HG03558 (cell line): ENCODE results near the gene ME1.
"Not testable (repeated sequence)": the region's sequence is repeated elsewhere in the genome, so short reads cannot be mapped to it uniquely, and the experiment has no call there.

ENCODE experiments used
- ATAC-seq: cut with Tn5 transposase; IDR thresholded peaks from one replicate; pipeline ENCODE4 v1.9.1; 2021; ENCODE audit warnings: moderate number of reproducible peaks; ENCODE audit not compliant: unreplicated experiment; ENCODE audit errors: extremely low read depth

ME1 gene

DNA sequence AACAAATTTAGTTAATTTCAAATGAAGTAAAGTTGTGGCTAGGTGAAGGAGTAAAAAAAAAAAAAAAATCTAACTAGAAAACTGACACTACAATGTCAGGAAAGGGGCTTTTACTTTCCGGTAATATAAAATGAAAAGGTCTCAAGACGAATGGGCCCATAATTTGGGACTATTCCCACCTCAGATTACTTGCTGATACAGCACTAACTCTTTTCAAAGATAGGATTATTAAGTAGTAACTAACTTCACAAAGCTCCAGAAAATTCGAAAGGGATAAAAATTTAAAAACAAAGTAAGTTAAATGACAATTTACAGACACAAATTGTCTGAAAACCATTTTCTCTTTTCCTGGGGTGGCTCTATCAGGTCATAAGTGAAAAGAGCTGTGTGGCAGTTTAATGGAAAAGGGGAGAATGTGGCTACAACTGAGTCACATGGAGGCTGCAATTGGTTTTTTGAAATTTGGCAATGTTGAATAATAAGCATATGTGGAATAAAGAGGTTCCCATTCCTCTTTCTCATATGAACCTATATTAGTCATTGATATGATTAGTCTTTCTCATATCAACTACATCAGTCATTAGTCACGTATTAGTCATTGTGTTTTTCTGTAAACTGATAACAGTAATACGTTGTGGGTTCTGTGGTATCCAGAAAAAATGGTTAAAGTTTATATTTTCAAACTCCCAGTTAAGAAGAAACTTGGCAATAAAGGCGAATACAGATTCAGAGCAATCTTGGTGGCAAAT, 159.7 kb downstream of the ME1 start:
- ATAC-seq: peak; percentile 68

DNA sequence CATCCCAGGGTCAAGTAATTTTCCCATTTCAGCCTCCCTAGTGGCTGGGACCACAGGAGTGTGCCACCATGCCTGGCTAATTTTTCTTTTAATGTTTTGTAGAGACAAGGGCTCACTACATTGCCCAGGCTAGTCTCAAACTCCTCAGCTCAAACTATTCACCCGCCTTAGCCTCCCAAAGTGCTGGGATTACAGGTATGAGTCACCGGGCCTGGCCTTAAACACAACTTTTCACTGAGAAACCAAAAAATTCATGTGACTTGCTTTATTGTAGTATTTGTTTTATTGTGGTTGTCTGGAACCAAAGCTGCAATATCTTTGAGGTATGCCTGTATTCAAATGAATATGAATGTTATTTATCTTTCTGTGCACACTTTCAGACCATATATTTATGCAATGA, 165.5 kb downstream of the ME1 start:
- no peak for ATAC-seq

DNA sequence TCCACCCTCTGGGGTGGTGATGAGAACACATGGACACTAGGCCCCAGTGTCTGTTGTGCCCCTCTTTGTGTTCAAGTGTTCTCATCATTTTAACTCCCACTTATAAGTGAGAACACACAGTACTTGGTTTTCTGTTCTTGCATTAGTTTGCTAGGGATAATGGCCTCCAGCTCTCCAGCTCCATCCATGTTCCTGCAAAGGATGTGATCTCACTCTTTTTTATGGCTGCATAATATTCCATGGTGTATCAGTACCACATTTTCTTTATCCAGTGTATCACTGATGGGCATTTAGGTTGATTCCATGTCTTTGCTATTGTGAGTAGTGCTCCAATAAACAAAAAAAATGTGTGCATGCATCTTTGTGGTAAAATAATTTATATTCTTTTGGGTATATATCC, 170.3 kb downstream of the ME1 start:
- ATAC-seq: no peak

DNA sequence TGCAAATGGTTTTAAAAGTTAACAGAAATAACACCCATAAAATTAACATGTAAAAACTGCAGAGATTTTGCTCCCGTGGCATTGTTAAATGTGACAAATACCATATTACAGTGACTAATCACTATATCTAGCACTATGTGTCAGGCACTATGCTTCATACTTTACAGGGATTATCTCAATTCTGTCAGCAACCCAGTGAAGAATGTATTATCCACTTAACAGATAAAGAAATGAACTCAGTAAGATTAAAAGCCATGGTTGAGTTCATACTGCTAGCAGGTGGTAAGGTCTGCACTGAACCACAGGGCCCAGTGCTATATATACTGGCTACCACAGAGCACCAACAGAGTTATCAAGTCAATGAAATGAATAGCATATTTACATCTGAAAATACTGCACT, 172.3 kb downstream of the ME1 start:
- no peak for ATAC-seq

DNA sequence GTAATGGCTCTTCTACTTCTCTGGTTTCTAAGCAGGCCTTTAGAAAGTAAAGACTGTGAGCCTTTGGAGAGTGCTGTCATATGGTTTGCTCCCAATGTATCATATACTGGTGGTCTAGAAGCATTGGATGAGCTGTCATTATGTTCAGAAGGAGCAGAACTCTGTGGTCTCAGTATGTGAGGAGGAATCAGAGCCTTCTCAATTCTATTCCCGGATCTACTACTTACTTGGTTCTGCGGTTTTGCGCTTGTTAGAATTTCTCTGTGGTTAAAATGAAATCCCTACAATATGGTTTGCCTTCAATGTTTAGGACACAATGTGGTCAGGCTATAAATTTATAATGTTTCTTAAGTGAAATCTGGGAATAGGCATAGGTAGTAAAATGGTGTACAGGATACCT, 173.1 kb downstream of the ME1 start:
- ATAC-seq: no peak

DNA sequence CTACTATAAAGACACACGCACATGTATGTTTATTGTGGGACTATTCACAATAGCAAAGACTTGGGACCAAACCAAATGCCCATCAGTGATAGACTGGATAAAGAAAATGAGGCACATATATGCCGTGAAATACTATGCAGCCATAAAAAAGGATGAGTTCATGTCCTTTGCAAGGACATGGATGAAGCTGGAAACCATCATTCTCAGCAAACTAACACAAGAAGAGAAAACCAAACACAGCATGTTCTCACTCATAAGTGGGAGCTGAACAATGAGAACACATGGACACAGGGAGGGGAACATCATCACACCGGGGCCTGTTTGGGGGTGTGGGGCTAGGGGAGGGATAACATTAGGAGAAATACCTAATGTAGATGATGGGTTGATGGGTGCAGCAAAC, 174.1 kb downstream of the ME1 start:
- ATAC-seq: not testable (repeated sequence)

DNA sequence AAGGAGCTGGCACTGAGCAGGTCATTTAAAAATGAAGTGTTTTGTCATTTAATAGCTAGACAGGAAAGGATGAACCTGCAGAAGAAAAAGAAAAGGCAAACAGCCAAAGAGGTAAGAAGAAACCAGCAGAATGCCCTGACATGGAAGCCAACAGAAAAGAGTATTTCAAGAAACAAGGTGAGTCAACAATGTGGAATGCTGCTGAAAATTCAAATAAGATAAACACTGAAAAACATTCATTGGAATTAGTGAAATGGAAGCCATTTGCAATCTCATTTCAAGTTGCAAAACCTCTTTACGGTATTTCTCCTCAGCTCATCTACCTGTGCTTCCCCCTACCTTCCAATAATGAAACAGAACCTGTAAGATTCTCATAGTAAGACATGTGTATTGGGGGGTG, 178.1 kb downstream of the ME1 start:
- ATAC-seq: no peak

DNA sequence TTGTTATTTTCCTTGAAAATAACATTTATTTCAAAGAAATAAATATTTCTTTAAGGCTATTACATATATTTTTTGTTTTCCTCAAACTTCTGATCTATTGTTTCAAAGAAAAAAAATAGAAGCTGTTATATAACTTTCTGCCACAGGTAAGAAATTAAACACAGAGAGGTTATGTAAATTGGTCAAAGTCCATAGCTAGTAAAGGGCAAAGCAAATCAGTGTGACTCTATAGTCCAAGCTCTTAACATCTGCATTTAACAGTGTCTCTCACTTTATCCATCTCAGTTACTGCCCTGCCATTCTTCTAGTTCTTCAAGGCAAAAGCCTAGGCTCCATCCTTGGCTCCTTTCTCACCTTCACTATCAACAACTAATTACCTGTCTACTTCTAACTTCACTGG, 180.6 kb downstream of the ME1 start:
- no peak for ATAC-seq

DNA sequence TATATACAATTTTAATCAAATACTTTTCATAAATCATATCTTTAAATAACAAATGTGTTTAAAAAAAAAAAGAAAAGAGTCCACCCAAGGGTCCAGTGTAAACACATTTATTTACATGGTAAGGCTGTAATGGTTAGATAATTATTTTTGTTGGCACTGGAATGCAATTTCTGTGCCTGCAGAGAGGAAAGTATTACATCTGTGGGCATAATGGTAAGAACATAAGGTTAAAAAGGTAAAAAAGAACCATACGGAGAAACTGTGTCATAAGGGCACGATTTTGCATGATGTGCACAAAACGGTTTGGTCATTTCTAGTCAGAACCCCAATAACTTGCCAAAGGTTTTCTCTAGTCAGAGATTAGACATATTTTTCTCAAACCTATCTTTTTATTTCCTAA, 183.4 kb downstream of the ME1 start:
- ATAC-seq: no peak

DNA sequence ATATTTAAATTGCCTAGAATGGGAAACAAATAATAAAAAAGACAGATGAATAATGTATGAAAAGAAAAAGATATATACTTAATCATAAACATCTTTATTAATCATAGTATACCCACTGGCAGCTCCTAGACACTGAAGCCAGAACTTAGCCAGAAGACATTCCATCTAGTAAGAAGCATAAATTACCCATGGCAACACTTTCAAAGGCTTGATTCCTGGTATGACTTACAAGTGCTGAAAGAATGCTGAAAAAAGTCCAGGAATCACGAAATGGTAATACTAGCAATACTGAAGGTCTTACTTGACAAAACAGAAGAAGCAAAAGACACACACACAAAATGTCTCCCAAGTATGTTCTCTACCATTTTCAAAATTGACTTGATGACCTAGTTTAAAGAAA, 199.7 kb downstream of the ME1 start:
- ATAC-seq: no peak

DNA sequence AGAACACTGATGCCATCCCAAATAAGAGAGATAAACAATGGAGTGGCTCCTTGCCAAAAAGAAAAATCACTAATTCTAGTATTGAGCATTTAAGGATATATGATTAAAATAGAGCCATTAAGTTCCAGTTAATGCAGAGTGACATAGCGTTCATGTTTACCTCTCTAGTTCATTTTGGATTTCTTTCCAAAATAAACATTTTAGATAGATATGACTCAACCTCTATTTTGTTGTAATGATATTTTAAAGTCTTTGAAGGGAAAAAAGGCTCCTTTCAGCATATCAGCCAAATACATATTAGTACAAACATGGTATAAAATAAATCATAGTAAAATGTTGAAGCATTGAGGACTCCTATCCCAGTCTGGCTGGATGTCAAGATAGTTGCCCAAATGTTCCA, 204.3 kb downstream of the ME1 start:
- ATAC-seq: no peak

DNA sequence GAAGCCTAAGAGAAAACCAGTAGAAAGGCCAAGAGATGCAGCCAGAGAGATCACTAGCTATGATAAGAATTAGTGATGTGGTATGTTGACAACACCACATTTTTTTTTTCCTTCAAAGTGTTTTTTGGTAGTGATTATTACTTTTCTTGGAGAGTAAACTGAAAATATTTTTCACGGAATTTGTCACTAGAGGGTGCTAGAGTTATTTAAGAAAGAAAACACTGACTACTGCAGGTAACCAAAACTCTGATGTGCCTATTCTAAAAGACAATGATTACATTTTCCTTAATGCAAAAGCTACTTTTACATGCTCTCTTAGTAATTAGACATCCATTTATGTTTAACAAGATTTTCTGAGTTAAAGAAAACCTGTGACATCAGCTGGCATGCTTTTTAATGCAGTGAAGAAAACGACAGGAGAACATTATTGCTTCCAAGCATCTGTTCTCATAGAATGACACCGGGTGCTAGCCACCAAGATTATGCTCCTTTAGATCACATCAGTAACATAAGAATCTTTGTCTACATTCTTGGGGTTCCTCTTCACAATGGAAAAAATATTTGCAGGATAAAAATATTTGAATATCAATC, 208.9 kb downstream of the ME1 start:
- ATAC-seq: no peak

DNA sequence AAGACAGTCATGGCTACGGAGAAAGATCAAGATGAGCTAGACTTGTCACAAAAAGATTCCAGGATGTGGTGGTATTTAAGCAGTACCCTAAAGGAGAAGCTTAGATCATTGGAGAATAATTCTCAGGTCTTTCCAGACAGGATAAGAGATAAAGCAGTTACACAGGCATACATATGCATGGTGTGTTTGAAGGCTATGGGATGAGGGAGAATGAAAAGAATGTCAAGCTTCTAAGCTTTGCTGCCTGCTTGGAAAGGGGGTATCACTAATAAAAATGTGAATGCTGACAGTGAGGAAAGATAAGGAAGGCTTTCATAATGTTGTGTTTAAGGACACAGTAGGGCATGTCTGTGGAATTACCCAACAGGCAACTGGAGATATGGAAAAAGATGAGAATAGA, 209.6 kb downstream of the ME1 start:
- no peak for ATAC-seq

DNA sequence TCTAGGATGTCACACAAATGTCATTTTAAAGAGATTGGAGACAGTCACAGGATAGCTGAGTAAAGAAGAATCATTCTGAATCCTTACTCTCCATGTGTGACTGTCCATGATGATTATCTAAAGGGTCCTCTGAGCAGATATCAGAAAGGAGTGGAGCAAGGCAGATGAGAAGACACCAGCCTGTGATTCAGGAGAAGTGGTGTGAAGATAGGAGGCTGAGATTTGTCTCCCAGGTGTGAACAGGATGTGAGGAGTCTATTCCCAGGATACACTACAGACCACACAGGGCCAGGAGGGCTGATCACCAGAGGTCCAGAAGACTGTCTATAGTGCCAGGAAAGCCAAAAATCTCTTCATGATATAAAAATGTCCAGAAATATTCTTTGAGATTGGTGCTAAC, 210.7 kb downstream of the ME1 start:
- no peak for ATAC-seq

DNA sequence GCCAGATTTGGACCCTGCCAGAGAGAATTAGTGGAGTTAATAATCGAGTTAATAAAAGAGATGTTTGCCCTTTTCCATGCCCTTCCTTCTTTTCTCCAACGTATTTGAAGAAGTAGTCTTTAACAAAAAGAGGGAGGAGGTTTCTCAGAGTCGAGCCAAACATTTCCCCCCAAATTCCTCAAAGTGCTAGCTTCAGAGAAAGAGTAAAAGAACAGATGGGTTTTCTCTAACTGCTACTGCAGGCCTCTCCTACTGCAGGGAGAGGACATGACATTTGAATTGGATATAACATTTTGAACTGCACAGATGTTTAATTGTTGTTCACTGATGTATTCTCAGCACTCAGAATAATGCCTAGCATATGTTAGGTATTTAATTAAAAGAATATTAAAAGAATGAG, 212.2 kb downstream of the ME1 start:
- ATAC-seq: no peak

DNA sequence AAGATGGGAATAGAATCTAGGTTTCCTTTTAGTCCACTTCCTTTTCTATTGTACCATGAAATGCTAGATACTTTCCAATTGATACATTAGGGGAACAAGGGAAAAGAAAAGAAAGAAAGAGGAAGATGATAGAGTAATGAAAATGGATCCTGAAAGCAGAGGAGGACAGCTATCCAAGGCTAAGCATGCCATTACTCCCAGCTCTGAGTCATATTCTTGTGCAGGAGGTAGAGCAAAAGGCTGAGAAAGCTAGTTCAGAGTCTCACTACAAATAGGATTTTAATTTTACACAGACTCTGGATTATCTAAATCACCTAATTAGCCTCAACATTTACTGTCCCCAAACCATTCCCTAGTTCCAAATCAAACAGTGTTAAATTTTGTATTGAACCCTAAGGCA, 214.0 kb downstream of the ME1 start:
- ATAC-seq: no peak

DNA sequence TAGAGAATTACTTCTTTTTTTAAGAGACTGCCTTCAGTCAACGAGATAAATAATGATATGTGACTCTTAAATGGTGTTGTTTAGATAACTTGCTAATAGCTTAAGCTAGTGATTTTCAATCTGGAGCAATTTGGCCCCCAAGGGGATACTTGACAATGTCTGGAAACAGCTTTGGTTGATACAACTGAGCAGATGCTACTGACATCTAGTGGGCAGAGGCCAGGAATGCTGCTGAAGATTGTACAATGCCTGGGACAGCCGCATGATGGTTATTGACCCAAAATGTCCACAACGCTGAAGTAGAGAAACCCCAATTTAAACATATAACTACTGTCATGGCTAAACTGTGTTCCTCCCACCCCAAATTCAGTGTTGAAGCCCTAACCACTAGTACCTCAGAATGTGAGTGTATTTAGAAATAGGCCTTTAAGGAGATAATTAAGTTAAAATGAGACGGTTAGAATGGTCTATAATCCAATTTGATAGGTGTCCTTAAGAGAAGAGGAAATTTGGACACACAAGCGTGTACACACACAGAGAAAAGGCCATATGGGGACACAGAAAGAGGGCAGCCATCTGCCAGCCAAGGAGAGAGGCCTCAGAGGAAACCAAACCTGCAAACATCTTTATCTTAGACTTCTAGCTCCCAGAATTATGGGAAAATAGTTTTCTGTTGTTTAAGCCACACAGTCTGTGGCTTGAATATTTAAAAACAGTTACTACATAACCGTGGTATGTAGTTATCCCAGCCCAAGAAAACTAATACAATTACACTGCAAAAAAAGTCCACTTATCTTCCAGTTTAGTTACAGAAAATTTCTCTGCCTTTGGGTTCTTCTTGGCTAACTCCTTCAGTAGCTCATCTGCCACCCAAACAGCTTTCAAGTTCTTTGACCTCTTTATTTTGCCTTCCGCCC, 215.5 kb downstream of the ME1 start:
- ATAC-seq: peak; percentile 98

DNA sequence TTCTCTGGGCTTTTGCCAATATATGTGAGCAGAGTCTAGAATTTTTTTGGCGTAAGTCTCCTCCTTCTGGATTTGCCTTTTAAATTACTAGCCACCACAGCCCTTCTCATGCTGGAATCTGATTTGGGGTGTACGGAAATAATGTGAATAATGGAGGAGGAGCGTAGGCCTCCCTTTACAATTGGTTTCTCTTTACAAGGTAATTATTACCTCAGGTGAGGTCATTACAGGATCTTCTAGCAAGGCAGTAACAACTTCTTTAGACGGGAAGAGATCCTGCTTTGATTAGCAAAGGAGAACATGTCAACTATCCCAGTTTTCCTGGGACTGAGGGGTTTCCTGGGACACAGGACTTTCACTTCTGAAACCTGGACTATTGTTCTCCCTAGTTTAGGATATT, 228.8 kb downstream of the ME1 start:
- ATAC-seq: no peak

DNA sequence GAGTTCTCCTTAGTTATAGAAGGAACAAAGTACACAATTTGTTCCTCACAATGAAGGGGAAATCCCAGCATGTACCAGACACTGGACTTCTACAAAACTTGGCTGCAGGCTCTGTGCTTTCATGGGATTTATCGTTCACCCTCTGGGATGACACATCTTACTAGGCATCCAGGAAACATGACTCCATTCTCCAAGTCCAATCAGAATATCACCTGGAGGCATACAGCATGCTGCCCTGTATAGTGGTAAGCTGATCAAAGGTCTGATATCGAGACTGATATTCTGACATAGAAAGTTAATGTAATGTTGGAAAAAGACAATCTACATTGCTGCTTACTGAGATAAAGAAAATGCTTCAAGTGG, 231.0 kb downstream of the ME1 start:
- ATAC-seq: no peak

DNA sequence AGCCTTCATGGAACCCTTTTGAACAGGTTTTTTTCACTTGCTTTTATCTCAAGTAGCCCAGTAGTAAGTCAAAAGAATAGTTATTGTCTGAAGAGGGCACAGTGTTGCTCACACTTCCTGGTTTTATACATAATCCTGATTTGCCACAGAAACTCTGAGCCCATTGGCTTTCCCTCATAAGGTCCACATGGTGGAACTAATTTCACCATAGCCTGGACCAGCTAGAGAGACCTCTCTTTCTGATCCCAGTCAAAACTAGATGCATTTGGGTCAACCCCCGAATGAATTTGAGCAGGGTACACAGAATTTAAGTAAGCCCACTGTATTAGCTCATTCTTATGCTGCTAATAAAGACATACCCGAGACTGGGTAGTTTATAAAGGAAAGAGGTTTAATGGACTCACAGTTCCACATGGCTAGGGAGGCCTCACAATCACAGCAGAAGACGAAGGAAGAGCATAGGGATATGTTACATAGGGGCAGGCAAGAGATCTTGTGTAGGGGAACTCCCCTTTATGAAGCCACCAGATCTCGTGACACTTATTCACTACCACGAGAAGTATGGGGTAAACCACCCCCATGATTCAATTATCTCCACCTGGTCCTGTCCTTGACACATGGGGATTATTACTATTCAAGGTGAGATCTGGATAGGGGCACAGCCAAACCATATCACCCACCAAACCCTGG, 231.5 kb downstream of the ME1 start:
- no peak for ATAC-seq
